ENCODE data around the gene UCP3. TPM values are rescaled to one million over a fixed set of nuclear protein-coding genes. Genes with fewer than 3 reads are reported as not detected.
A peak's percentile ranks its signal among the peaks of the same experiment; 100 is the strongest.

UCP3 gene, protein sequence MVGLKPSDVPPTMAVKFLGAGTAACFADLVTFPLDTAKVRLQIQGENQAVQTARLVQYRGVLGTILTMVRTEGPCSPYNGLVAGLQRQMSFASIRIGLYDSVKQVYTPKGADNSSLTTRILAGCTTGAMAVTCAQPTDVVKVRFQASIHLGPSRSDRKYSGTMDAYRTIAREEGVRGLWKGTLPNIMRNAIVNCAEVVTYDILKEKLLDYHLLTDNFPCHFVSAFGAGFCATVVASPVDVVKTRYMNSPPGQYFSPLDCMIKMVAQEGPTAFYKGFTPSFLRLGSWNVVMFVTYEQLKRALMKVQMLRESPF
- total RNA-seq = 2.7 TPM
- long read RNA-seq, partial matches to known transcripts = 0 of 1 reads
- long read RNA-seq, other reads (novel, unspliced or antisense) = 0 of 1 reads

DNA sequence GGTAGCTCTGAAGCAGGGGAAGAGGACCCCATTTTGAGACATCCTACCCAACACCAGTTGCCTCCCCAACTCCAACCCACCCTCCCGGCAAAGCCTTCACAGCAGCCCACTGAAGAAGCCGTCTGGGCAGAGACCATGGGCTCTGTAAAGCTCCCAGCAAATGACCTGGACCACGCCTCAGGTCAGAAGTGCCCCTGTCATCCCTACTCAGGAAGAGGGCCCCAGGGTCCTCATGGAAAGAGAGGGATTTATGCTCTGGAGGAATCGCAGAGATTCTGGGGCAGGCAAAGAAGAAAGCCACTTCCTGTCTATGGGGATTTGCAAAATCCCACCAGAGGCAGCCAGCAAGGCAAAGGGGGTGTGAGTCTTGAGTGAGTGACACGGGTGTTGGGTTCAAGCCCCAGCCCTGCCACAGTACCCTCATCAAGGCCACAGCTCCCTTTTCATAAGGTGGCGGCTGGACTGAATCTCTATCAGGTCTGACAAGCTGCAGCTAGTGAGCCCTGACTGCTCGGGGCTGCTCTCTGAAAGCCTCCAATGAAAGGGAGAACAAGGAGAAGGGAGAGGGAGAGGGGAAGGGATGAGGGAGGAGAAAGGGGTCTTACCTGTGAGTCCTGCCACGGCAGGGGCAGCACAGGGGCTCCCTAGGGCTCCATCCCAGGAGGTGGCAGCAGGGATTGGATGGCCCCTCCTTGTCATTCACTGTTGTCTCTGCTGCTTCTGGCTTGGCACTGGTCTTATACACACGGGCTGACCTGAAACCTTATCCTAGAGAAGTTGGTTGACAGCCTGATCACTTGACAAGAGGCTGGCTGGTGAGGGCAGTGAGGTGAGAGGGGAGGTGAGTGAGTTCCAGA lies at the start of gene UCP3:
UCP3 (minus strand) TSS at position 713 of the 857 bp plus-strand sequence. CDS start 2,043 bp downstream, outside the sequence.
- Histone ChIP-seq H3K4me1 (peaks cover 55% of the 10 kb centered on the region), H3K27ac (replicated peaks) (peak within 1 kb of the TSS; percentile 64), H3K27me3 (ENCODE audit: low read depth) (no peaks in the 10 kb centered on the region), H3K36me3 (peaks cover 27% of the 10 kb centered on the region), H3K9me3 (replicated peaks) (no peaks in the 10 kb centered on the region), H3K4me3 (peak within 1 kb of the TSS; percentile 17)
- intact Hi-C loops (cut with micrococcal nuclease) = no loop called here
- DNase-seq = no peak
- TF ChIP-seq, protein P1, sequence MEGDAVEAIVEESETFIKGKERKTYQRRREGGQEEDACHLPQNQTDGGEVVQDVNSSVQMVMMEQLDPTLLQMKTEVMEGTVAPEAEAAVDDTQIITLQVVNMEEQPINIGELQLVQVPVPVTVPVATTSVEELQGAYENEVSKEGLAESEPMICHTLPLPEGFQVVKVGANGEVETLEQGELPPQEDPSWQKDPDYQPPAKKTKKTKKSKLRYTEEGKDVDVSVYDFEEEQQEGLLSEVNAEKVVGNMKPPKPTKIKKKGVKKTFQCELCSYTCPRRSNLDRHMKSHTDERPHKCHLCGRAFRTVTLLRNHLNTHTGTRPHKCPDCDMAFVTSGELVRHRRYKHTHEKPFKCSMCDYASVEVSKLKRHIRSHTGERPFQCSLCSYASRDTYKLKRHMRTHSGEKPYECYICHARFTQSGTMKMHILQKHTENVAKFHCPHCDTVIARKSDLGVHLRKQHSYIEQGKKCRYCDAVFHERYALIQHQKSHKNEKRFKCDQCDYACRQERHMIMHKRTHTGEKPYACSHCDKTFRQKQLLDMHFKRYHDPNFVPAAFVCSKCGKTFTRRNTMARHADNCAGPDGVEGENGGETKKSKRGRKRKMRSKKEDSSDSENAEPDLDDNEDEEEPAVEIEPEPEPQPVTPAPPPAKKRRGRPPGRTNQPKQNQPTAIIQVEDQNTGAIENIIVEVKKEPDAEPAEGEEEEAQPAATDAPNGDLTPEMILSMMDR (IDR thresholded peaks at IDR 0.05; ENCODE audit: borderline replicate concordance) = no peak

DNA sequence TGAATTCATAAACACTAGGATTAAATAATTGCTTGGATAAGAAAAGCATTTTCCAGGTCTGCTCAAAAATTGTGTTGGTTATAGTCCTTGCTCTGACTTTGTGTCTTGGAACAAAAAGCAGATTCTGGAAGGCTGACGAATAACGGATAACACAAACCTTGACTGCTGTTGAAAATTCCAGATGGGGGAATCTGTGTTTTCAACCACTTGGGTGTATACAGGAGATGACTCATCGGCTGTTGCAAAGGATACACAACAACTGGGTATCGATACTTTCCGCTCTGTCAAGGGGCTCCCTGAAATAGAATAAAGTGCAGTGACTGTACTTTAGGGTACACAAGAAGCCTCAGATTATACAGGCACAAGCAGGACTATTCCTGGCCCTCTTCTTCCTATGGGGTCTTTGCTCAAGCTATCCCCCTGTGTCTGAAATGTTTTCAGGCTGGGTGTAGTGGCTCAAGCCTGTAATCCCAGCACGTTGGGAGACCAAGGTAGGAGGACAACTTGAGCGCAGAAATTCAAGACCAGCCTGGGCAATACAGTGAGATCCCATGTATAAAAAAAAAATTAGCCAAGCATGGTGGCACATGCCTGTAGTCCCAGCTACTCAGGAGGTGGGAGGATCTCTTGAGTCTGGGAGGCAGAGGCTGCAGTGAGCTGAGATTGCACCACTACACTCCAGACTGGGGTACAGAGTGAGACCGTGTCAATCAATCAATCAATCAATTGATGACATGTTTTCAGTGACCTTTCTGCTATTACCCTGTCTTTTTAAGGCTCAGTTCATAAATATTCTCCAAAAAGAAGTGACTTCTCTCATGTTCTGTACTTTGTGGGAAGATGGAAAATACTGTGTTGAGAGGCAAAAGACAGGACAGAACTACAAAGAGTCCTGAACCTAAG lies 48.6 kb upstream of the UCP3 start:
- no peak overlapping the region for H3K27ac ChIP-seq (replicated peaks)
- H3K9me3 ChIP-seq (replicated peaks) = peaks cover 5% of the 10 kb centered on the region
- H3K36me3 ChIP-seq = peaks cover 27% of the 10 kb centered on the region
- H3K4me3 ChIP-seq = no peak overlapping the region
- intact Hi-C loops (cut with micrococcal nuclease) = no loop called here
- no peaks in the 10 kb centered on the region for H3K4me1 ChIP-seq
- no peaks in the 10 kb centered on the region for H3K27me3 ChIP-seq (ENCODE audit: low read depth)
- DNase-seq = no peak
- TF ChIP-seq, protein P1 (IDR thresholded peaks at IDR 0.05; ENCODE audit: borderline replicate concordance) = no peak

DNA sequence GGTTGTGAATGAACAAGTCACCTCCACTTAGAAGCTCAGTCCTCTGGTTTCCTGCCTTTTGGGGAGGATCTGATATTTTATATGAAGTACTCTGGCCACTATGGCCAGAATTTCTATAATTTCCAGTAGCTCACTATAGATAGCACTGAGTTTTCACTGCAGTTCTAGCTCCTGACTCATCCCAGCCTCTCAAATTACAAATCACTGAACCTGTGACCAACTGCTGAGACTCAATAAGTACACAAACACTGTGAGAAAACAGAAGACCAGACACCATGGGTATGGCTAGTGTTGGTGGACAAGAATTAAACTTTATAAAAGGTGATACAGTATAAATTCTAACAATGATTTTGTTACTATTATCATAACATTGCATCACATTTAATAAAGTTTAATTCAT lies 47.1 kb upstream of the UCP3 start:
- Histone ChIP-seq H3K36me3 (peaks cover 27% of the 10 kb centered on the region), H3K27me3 (ENCODE audit: low read depth) (no peaks in the 10 kb centered on the region), H3K9me3 (replicated peaks) (no peaks in the 10 kb centered on the region), H3K4me1 (no peaks in the 10 kb centered on the region), H3K27ac (replicated peaks) (no peak overlapping the region), H3K4me3 (no peak overlapping the region)
- TF ChIP-seq, protein P1 (IDR thresholded peaks at IDR 0.05; ENCODE audit: borderline replicate concordance) = no peak
- intact Hi-C loops (cut with micrococcal nuclease) = no loop called here
- no peak for DNase-seq

DNA sequence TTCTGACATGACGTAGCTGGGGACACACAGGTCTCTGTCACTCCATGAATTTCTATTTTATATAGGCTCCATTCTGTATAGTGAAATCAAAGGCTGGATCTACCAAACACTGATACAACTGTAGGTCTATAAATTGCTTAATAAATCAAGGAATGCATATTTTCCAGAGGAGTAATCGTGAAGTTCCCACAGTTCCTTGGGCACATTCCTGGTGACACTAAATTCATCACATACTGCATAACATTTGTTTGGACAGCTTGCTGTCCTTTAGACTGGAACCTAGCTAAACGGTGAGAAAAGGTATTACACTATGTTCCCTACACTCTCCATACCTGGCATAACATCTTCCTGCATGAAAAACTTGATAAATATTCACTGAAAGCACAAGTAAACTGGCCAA lies 41.6 kb upstream of the UCP3 start:
- Histone ChIP-seq H3K36me3 (peaks cover 60% of the 10 kb centered on the region), H3K27ac (replicated peaks) (no peak overlapping the region), H3K27me3 (ENCODE audit: low read depth) (no peaks in the 10 kb centered on the region), H3K4me1 (no peaks in the 10 kb centered on the region), H3K9me3 (replicated peaks) (no peaks in the 10 kb centered on the region), H3K4me3 (no peak overlapping the region)
- TF ChIP-seq, protein P1 (IDR thresholded peaks at IDR 0.05; ENCODE audit: borderline replicate concordance) = no peak
- DNase-seq = no peak
- intact Hi-C loops (cut with micrococcal nuclease) = no loop called here

DNA sequence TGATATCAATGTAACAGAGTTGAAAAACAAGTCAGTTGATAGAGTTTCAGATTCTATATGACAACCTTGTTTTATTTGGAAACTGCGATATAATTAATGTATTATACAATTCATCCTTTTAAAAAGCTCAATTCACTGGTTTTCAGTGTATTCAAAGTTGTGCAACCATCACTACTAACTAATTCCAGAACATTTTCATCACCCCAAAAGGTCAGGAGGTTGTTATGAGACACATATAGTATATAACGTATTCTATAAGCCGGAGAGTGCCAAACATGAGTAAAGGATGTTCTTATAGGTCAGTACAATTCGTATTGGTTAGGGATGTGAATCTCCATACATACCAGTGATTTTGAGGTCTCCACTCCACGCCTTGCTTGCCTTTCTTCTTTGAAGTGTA lies 40.1 kb upstream of the UCP3 start:
- Histone ChIP-seq H3K4me1 (no peaks in the 10 kb centered on the region), H3K4me3 (no peak overlapping the region), H3K36me3 (peaks cover 63% of the 10 kb centered on the region), H3K27ac (replicated peaks) (no peak overlapping the region), H3K9me3 (replicated peaks) (no peaks in the 10 kb centered on the region), H3K27me3 (ENCODE audit: low read depth) (no peaks in the 10 kb centered on the region)
- intact Hi-C loops (cut with micrococcal nuclease) = no loop called here
- DNase-seq = no peak
- TF ChIP-seq, protein P1 (IDR thresholded peaks at IDR 0.05; ENCODE audit: borderline replicate concordance) = no peak
